Heart right ventricle (tissue), 16 donors: Measurements from ENCODE around the gene DIAPH3. TPM values are rescaled to one million over a fixed set of nuclear protein-coding genes. Genes with fewer than 3 reads are reported as not detected.

Source experiments
- ATAC-seq, 8 donors: fragments of 200-7000 bp; cut with Tn5 transposase; one replicate each; pipeline ENCODE4 v1.9.1; 2020; ENCODE audit warnings: mild to moderate bottlenecking in 8 of 8, moderate library complexity in 8 of 8, moderate number of reproducible peaks in 1 of 8
- DNase-seq, 2 donors: peaks; one replicate each; pipeline ENCODE4 v3.0.0-alpha.2; 2020
- H3K27ac ChIP-seq, 10 donors: fragments of 200-600 bp; sonication (generic) in 2 of 10; one replicate each; pipeline versions ENCODE4 v1.5.0 to v1.8.0; 2020 to 2022; ENCODE audit warnings: mild to moderate bottlenecking in 3 of 10
- H3K27me3 ChIP-seq, 7 donors: fragments of 200-600 bp; one replicate each; pipeline ENCODE4 v1.8.0; 2021 to 2022; ENCODE audit warnings: mild to moderate bottlenecking in 2 of 7
- H3K36me3 ChIP-seq, 9 donors: fragments of 200-600 bp; sonication (generic) in 1 of 9; one replicate each; pipeline versions ENCODE4 v1.5.0 to v1.8.0; 2020 to 2022; ENCODE audit warnings: mild to moderate bottlenecking in 2 of 9
- H3K4me1 ChIP-seq, 9 donors: fragments of 200-600 bp; sonication (generic) in 1 of 9; one replicate each; pipeline versions ENCODE4 v1.5.0 to v1.8.0; 2020 to 2022; ENCODE audit warnings: mild to moderate bottlenecking in 4 of 9
- H3K4me3 ChIP-seq, 10 donors: fragments of 200-600 bp; sonication (generic) in 2 of 10; one replicate each; pipeline versions ENCODE4 v1.5.0 to v1.8.0; 2020 to 2022; ENCODE audit warnings: mild to moderate bottlenecking in 7 of 10, moderate library complexity in 2 of 10
- H3K9me3 ChIP-seq, 11 donors: fragments of 200-600 bp in 10 of 11; sonication (generic) in 2 of 11; one replicate each; pipeline versions ENCODE4 v1.5.0 to v1.8.0; 2013 to 2022; ENCODE audit warnings: mild to moderate bottlenecking in 2 of 11, control low read depth in 1 of 11, moderate library complexity in 1 of 11
- CTCF ChIP-seq, 9 donors: fragments of 200-600 bp; sonication (generic) in 2 of 9; IDR thresholded peaks; one replicate each; pipeline versions ENCODE4 v1.5.0 to v1.8.0; 2021 to 2022; ENCODE audit warnings: antibody characterized with exemption in 9 of 9, mild to moderate bottlenecking in 5 of 9, moderate library complexity in 1 of 9
- WGBS, 2 donors: extraction: QIAGEN DNeasy Blood & Tissue Kit; methylation state at CpG; one replicate each; pipeline ENCODE4 v1.1.7; 2013; ENCODE audit warnings: inconsistent platforms in 1 of 2; 5-methylcytosine and 5-hydroxymethylcytosine counted together
- intact Hi-C, 10 donors: fragments of 100-400 bp; cut with DNase I; formaldehyde crosslinking; loops; one replicate each; pipeline versions ENCODE4 v1.11.1 to v1.14.2; 2022
- polyA plus RNA-seq, 2 donors: library from polyadenylated mRNA; stranded (reverse); fragments of 200-250 nt; gene quantifications; one replicate each; pipeline ENCODE4 v1.2.3, GENCODE V29; 2013
- total RNA-seq, 10 donors: library from RNA; stranded (reverse); fragmentation: NEBNext Ultra II Directional in 3 of 10; extraction: Animal tissue kit (Norgen Biotek cat#: 25700) in 3 of 10; gene quantifications; one replicate each; pipeline versions ENCODE4 v1.2.1 to v1.2.4, GENCODE V29; 2021 to 2023
- donor health status: Arrhythmogenic right ventricular cardiomyopathy.
- donor health status: ischemic (EF 13 %, LVEDD 7.1; RV severe dilation, severe dysfunction).
- donor health status: healthy with polysubstance abuse.
- donor health status: DM: no; HTN: yes; CAD: no.
- donor health status: DM: no; HTN: no; CAD: no.
- donor health status: ischemic (EF 25% LVEDD 6.9; RV normal size, moderate dysfunction).
- donor health status: ischemic (EF 25% LVEDD 5.7; RV mildly dilated, moderate dysfunction).
- donor health status: healthy.
- donor health status: DM: yes; HTN: yes; CAD: no.
- donor health status: Ischemic cardiomyopathy.
- donor health status: ischemic (EF 35%, LVEDD 5.7; RV mildly dilated, moderate dysfunction).
- donor health status: nonischemic (EF 11% LVEDD 7.7; RV severe dilation, severe dysfunction).
- donor health status: DM: yes; HTN: yes; CAD: no.
- donor health status: PGD.
- donor health status: ischemic (EF 29% LVEDD 5.4; RV normal size, mild dysfunction).
- donor health status: nonischemic (EF 23%, LVEDD 6.1; RV moderate dilation, normal function).

DIAPH3 gene
- total and polyA plus RNA-seq, 12 donors, result 0.04 to 2.2 (median 0.19) TPM

GRCh38 chr13:59638404-59638803 is 525.3 kb downstream of the DIAPH3 start:
- H3K36me3 ChIP-seq, result no peaks in the 10 kb centered on the region
- intact Hi-C loops, result no loop called here
- no peak overlapping the region for H3K4me3 ChIP-seq
- H3K27ac ChIP-seq, result peak overlapping the region in 1 of 10 donors; percentile 1
- no peak for TF ChIP-seq CTCF (IDR thresholded peaks at IDR 0.05)
- no peaks in the 10 kb centered on the region for H3K9me3 ChIP-seq
- H3K4me1 ChIP-seq, result peaks cover 4 to 25% (median 12%) of the 10 kb centered on the region in 9 donors
- H3K27me3 ChIP-seq, result no peaks in the 10 kb centered on the region
- peak in 3 of 8 donors; percentile 29 to 50 (median 41) for ATAC-seq
- no peak for DNase-seq
- 29 to 37% methylated on average over 1 of the region's 1 CpG for WGBS, 2 donors

- DNase-seq (no peak), ATAC-seq (no peak)
- Histone ChIP-seq H3K27me3 (no peaks in the 10 kb centered on the region), H3K27ac (no peak overlapping the region), H3K4me1 (peaks cover 8 to 47% (median 17%) of the 10 kb centered on the region in 9 donors), H3K9me3 (no peaks in the 10 kb centered on the region), H3K4me3 (no peak overlapping the region), H3K36me3 (no peaks in the 10 kb centered on the region)
- intact Hi-C loops, result no loop called here
- WGBS, 2 donors, result 84 to 85% methylated on average over 6 of the region's 6 CpGs
- TF ChIP-seq CTCF (IDR thresholded peaks at IDR 0.05), result no peak
Observed at GRCh38 chr13:59635589-59635988, 528.1 kb downstream of the DIAPH3 start.

- intact Hi-C loops, result no loop called here
- H3K36me3 ChIP-seq, result no peaks in the 10 kb centered on the region
- H3K4me1 ChIP-seq, result peaks cover under 1 to 38% (median 10%) of the 10 kb centered on the region in 9 donors
- no peaks in the 10 kb centered on the region for H3K27me3 ChIP-seq
- WGBS, 2 donors, result 58% methylated on average over 9 of the region's 9 CpGs
- H3K27ac ChIP-seq, result peak overlapping the region in 6 of 10 donors; percentile 14 to 74 (median 54)
- DNase-seq (peak in 1 of 2 donors; percentile 53), ATAC-seq (peak; percentile 48 to 91 (median 78))
- no peak for TF ChIP-seq CTCF (IDR thresholded peaks at IDR 0.05)
- no peak overlapping the region for H3K4me3 ChIP-seq
- no peaks in the 10 kb centered on the region for H3K9me3 ChIP-seq
Observed at GRCh38 chr13:59633290-59633689, 530.4 kb downstream of the DIAPH3 start.

DNA sequence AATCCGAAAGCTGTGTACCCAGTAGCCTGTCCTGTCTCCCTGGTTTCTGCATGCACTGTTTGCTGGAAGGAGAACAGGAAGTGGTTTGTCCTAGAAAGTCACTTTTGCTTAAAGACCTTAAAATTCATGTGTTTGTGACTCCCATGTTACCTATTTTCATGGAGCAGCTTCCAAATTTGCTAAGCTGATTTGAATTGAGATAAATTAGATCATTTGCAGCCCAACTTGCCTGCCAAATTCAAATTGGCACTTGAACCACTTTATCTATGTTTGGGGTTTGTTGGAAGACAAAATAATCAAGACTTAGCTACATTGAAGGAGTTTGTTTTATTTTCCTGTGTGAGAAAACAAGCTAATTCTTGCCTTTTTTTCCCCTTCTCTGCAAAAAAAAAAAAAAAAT is 532.5 kb downstream of the DIAPH3 start:
- intact Hi-C loops, result no loop called here
- no peak for ATAC-seq

More for the DNA sequence above, 532.5 kb downstream of the DIAPH3 start:
- no peaks in the 10 kb centered on the region for H3K9me3 ChIP-seq
- no peak for TF ChIP-seq CTCF (IDR thresholded peaks at IDR 0.05)
- no peaks in the 10 kb centered on the region for H3K36me3 ChIP-seq
- H3K4me1 ChIP-seq, result peaks cover 0 to 34% (median 7%) of the 10 kb centered on the region in 9 donors
- H3K4me3 ChIP-seq, result no peak overlapping the region
- H3K27ac ChIP-seq, result no peak overlapping the region
- WGBS, 2 donors, result 46 to 66% methylated on average over 1 of the region's 1 CpG
- no peaks in the 10 kb centered on the region for H3K27me3 ChIP-seq
- no peak for DNase-seq
